ENCODE data around the gene CNMD. TPM values are rescaled to one million over a fixed set of nuclear protein-coding genes. Genes with fewer than 3 reads are reported as not detected.

The CNMD gene
- total and polyA plus RNA-seq, 2 of the 4 experiments (the other 2 are of a cell fraction) = not detected

- no peak overlapping the region for H3K27ac ChIP-seq (ENCODE audit: insufficient read depth, low read length)
- H3K4me3 ChIP-seq (ENCODE audit: insufficient read depth, low read depth, low read length) = no peak overlapping the region
- H3K23ac ChIP-seq (ENCODE audit: low read depth, low read length) = no peak overlapping the region
- H2AK5ac ChIP-seq (ENCODE audit: low read depth, low read length) = no peak overlapping the region
- intact Hi-C loops (cut with micrococcal nuclease) = no loop called here
- H3K36me3 ChIP-seq (ENCODE audit: control insufficient read depth, insufficient read depth, low read length) = peaks cover 16% of the 10 kb centered on the region
- no peaks in the 10 kb centered on the region for H3K27me3 ChIP-seq (ENCODE audit: control insufficient read depth, insufficient read depth, low read length)
- no peak overlapping the region for H3K9ac ChIP-seq (ENCODE audit: low read depth, low read length)
- H4K20me1 ChIP-seq (ENCODE audit: insufficient read depth, low read length) = no peaks in the 10 kb centered on the region; the same call in 1 of the 2 replicates
- no peak overlapping the region for H4K5ac ChIP-seq (ENCODE audit: low read depth, low read length)
- dilution Hi-C loops (cut with HindIII; ENCODE audit: low sequenced_read_pairs, unreplicated experiment) = no loop called here
- no peak overlapping the region for H2AFZ ChIP-seq (replicated peaks; ENCODE audit: low read length, poor library complexity)
- no peak for DNase-seq
- no peak overlapping the region for H4K91ac ChIP-seq (ENCODE audit: insufficient read depth, low read depth, low read length)
- no peak overlapping the region for H3K56ac ChIP-seq (ENCODE audit: extremely low read depth, insufficient read depth, low read length)
- TF ChIP-seq SMC3 (IDR thresholded peaks at IDR 0.05; ENCODE audit: low read depth, low read length) (no peak), MXI1 (IDR thresholded peaks at IDR 0.05; ENCODE audit: borderline replicate concordance, low read depth, low read length) (no peak), RAD21 (IDR thresholded peaks at IDR 0.05; ENCODE audit: low read length) (no peak), CEBPB (IDR thresholded peaks at IDR 0.05; ENCODE audit: low read depth, low read length) (no peak), MAFK (IDR thresholded peaks at IDR 0.05; ENCODE audit: low read depth, low read length) (peak; percentile 22; the same call in 1 of the 2 replicates)
- H2AK9ac ChIP-seq (replicated peaks; ENCODE audit: low read depth, low read length, poor library complexity) = no peak overlapping the region
- no peak overlapping the region for H2BK20ac ChIP-seq (ENCODE audit: low read depth, low read length)
- no peak for ATAC-seq (ENCODE audit: low read depth)
- ChIA-PET POLR2A (ENCODE audit: unreplicated experiment) (no interaction called here), CTCF (no interaction called here)
- no peak overlapping the region for H2BK15ac ChIP-seq (ENCODE audit: low read depth, low read length)
- no peak overlapping the region for H2BK5ac ChIP-seq (ENCODE audit: low read depth, low read length, poor library complexity, severe bottlenecking)
- H3K79me1 ChIP-seq (ENCODE audit: low read depth in 1 of 2, low read length in 2 of 2) = peaks cover 14 to 18% of the 10 kb centered on the region in 2 experiments; a peak in 3 of 4 replicates
- no peaks in the 10 kb centered on the region for H3K4me1 ChIP-seq (ENCODE audit: control insufficient read depth, insufficient read depth, low read length)
- H3K18ac ChIP-seq (ENCODE audit: low read depth, low read length) = no peak overlapping the region
- H3K14ac ChIP-seq (replicated peaks; ENCODE audit: low read depth, low read length) = no peak overlapping the region
- no peaks in the 10 kb centered on the region for H3K9me3 ChIP-seq (ENCODE audit: control insufficient read depth, insufficient read depth, low read length)
- H3K4me2 ChIP-seq (ENCODE audit: low read depth, low read length) = no peak overlapping the region
- in situ Hi-C loops (cut with MboI; ENCODE audit: low sequenced_read_pairs) = no loop called here
- H3K4ac ChIP-seq (ENCODE audit: low read depth, low read length) = no peak overlapping the region
- no peaks in the 10 kb centered on the region for H3K9me1 ChIP-seq (ENCODE audit: insufficient read depth, low read length)
- BruUV-seq (replicated peaks) = no TSS peak
- H2BK120ac ChIP-seq (ENCODE audit: low read depth, low read length) = no peak overlapping the region
- 100% methylated on average over 4 of the region's 8 CpGs; no CpG with 5 or more reads in 1 of the 2 experiments for WGBS, 2 experiments (ENCODE audit: extremely low coverage in 2 of 2, insufficient read length in 1 of 2)
- no peak overlapping the region for H4K8ac ChIP-seq (ENCODE audit: low read depth in 2 of 2, low read length in 2 of 2)
Observed at GRCh38 chr13:52670726-52671125, 68.9 kb downstream of the CNMD start.
